HG03139 (cell line): ENCODE data around the gene PID1.

ENCODE experiments used
- ATAC-seq: cut with Tn5 transposase; IDR thresholded peaks from one replicate; pipeline ENCODE4 v1.9.1; 2021; ENCODE audit not compliant: unreplicated experiment

PID1 gene

GRCh38 chr2:229261599-229261998 is 9.5 kb downstream of the PID1 start:
- no peak for ATAC-seq

DNA sequence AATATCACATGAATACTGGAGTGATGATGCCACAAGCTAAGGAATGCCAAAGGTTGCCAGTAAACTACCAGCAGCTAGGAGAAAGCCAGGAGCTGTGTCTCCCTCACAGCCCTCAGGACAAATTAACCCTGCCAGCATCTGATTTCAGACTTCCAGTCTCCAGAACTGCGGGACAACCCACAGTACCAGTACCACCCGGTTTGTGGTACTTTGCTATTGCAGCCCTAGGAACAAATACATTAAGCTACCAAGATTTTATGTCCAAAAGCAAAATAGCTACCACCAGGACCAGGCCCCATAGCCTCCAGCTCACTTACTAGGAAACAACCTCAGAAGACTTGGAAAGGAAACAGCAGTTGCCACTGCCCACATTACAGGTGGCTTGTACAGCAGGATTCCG is 10.0 kb downstream of the PID1 start:
- ATAC-seq: no peak

- ATAC-seq: no peak
Measured at GRCh38 chr2:229257985-229258384, 13.1 kb downstream of the PID1 start.

- ATAC-seq: no peak
Measured at GRCh38 chr2:229256376-229256775, 14.7 kb downstream of the PID1 start.

GRCh38 chr2:229254206-229254605 is 16.9 kb downstream of the PID1 start:
- ATAC-seq: no peak

- no peak for ATAC-seq
Measured at GRCh38 chr2:229252996-229253395, 18.1 kb downstream of the PID1 start.

- ATAC-seq: no peak
Measured at GRCh38 chr2:229252280-229252679, 18.8 kb downstream of the PID1 start.

- ATAC-seq: no peak
Measured at GRCh38 chr2:229249536-229249935, 21.6 kb downstream of the PID1 start.

DNA sequence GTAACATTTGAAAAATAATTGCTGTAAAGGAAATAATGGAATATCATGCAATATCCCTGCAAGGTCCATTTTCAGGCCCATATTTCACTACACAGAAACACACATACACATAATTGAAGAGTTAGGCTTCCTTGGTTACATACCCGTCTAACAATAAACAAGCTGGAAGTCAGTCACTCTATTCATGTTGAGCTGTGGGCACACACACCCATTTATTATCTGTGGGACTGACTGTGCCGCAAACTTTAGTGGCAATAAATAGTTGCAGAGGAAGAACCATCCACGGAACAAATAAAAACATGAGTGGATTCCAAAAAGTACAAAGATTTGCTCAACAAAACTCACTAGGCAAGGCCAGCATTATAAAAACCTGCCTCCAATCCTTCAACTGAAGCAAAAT is 24.8 kb downstream of the PID1 start:
- no peak for ATAC-seq

DNA sequence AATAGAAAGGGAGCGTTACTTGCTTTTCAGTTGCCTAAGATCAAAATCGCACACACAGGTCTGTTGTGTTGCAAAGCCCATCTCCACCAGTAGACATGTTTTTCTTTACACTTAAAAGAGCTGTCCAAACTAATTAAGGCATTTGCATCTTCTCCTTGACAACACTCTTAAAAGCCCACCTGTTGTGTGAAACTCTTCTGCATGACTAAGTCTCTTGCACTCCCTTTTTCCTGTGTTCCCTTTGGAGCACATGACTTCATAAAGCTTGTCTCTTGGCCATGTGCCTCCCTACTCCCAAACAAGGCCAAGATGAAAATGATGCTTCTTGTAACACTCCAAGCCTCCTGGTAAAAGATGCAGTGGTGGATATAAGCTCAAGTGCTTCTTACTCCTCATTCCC is 26.1 kb downstream of the PID1 start:
- ATAC-seq: no peak

DNA sequence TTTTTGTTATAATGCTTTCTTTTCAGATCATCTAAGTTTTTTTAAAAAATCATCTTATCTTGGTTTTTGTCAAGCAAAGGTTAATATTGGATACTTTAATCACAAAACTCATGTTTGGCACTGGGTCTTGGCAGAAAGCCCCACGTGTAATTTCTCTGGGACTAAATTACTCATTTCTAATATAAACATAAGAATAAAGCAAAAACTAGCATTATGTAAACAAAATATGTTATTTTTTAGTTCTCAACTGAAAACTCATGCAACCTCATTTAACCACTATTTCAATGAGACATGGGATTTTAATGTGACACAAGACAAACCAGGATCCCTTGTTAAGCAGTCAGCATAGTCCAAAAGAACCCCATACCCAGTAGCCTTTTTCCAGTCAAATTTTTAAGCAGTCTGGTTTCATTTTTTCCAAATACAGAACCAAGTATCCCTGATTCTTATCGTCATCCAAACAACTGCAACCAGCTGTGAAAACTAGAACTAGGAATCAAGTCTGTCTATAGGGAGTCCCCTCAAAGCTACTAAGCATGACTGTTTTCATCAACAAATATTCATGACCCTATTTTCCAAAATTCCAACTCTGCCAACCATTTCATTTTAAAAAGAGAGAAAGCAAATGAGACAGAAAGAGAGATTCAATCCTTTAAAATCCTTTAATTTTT is 27.1 kb downstream of the PID1 start:
- ATAC-seq: no peak

- ATAC-seq: no peak
Measured at GRCh38 chr2:229240984-229241491, 30.0 kb downstream of the PID1 start.

- ATAC-seq: no peak
Measured at GRCh38 chr2:229239021-229239420, 32.1 kb downstream of the PID1 start.

- no peak for ATAC-seq
Measured at GRCh38 chr2:229237270-229237669, 33.8 kb downstream of the PID1 start.

DNA sequence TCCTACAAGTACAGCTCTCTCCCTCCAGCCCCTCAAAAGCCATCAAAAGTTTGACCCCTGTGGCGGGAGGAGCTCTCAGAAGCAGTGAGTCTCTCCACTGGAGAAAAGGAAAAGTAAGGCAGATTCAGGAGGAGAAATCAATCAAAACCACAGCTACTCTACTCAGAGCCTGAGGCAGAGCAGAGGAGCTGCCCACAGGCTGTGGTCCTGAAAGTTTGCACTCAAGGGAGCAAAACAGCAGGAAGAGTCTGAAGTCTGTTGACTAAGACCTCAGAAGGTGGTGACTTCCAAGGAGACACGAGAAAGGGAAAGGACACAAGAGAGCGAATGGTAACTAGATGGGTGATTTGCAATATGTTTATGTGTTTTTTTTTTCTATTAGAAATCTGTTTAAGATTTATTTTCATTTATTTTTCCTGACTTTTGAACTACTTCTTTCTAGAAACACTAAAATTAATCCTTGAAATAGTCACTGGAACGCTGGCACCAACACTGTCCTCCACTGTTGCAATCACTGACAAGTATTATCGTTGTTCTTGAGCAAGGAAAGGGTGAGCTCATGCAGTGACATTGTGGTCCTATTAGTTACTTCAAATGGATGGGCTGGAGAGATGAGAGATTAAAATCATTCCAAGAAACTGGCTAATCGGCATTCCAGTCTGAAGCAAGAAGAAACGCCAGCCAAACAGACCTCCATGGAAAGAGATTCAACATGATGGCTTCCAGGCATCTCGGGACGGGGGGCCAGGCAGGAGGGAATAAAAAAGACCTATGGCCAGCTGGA is 35.8 kb downstream of the PID1 start:
- ATAC-seq: no peak

GRCh38 chr2:229231885-229232284 is 39.2 kb downstream of the PID1 start:
- ATAC-seq: no peak

- ATAC-seq: no peak
Measured at GRCh38 chr2:229231328-229231868, 39.7 kb downstream of the PID1 start.

GRCh38 chr2:229230911-229231310 is 40.2 kb downstream of the PID1 start:
- no peak for ATAC-seq

DNA sequence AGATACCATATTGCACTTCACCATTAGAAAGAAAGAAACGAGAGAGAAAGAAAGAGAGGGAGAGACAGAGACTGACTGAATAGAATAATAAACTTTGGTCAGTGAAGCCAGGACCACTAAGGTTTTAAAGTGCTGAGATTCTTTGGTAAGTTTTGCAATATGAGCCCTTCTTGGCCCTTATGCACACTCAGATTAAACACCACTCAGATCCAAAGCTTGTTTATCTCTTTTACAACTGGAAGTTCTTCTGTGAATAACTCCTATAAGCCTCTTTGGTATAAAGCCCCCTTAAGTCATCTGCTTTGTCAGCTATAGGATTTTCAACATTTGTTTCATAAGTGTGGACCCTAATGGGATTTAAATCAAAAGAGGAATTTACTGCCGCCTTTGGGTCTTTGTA is 40.8 kb downstream of the PID1 start:
- ATAC-seq: no peak

DNA sequence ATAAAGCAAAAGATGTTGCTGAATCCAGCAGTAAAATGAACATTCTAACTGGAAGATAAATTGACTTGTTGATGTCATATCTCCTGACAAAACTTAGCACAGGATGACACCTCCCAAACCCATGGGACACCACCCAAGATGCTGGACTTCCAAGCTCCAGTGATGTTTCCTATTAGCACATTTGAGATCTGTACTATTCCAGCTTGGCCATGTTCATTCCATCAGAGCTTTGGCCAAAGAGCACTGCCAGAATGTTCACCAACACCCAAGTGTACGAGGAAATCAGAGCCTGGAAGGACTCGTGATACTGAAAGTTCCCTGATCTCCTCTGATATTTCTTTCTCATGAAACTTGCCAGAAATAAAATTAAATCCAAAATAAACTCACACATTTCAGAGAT is 44.7 kb downstream of the PID1 start:
- ATAC-seq: no peak

GRCh38 chr2:229223107-229223506 is 48.0 kb downstream of the PID1 start:
- no peak for ATAC-seq

DNA sequence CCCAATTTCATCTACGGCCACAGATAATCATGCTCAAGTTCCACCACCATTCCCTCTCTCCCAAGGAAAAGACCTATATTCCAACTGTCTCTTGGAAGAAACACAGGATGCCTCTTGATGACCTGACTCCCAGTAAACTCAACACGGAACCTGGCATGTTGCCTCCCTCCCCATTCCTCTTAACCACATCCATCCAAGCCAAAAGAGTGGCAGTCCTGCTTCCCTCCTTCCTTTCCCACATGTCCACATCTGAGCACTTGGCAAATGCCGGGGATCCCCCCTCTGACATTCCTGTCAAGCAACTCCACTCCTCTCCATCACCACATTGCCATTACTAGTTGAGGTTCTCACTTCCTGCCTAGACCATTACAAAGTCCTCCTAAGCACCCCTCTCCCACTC is 49.4 kb downstream of the PID1 start:
- no peak for ATAC-seq
